HUDEP-2 (cell line): ENCODE results near the gene KHK.
A peak's percentile ranks its signal among the peaks of the same experiment; 100 is the strongest.

ENCODE experiments used
- DNase-seq, 76 experiments: peaks; one replicate each; lab custom pipeline; 2025; ENCODE audit not compliant: unreplicated experiment in 76 of 76; lab: John Stamatoyannopoulos, UW

The KHK gene

DNA sequence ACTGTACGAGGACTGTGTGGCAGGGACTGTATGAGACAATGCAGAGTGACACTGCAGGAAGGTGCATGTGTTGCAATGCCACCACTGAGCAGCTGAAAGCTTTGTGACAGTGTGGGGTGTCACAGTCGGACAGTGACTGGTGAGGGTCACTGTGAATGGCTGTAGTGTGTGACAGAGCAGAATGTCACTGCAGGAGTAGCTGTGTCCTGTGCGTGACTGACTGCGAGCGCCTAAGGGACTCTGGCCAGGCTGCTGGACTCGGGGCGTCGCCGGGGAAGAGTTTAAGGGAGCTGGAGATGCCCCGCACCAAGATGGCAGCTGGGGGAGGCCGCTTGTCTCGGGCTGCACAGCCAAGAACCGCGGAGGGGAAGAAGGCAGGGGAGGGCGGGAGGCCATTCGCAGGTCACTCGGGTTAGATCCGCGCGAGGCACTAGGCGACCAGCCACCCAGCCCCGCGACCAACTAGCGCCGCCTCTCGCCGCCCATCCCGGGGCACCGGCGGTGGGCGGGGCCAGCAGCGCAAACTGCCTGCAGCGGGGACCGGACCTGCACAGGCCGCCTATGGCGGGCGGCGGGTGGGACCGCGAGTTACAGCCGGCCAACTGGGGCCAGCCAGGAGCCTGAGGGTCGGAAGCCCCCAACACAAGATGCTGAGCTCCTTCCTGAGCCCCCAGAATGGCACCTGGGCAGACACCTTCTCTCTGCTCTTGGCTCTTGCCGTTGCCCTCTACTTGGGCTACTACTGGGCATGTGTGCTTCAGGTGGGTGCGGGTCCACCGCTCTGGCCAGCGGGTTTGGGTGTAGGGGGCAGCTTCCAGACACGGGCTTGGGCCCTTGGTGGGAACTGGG is 37.0 kb downstream of the KHK start, which contains the start of gene ABHD1:
TSS of gene ABHD1 (plus strand) at position 514 of the 849 bp plus-strand sequence. CDS start at position 648, 134 bp downstream.
- DNase-seq = peak in 26 of 76 experiments; percentile 8 to 65 (median 28)

DNA sequence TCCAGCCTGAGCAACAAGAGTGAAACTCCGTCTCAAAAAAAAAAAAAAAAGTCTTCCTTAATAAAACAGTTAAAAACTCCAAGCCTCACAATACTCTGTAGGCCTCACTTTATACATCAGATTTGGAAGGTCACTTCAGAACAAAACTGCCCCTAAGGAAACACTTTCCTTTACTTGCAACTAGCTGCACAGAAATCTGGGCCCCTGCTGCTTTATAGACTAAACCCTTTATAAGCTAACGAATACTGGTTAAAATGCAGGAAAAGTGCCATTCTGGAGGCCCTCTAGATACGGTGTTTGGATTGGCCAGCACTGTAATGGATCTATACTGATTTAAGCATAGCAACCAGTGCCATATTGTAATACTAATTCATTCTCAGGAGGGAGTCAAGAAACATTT is 38.5 kb downstream of the KHK start:
- DNase-seq = no peak

DNA sequence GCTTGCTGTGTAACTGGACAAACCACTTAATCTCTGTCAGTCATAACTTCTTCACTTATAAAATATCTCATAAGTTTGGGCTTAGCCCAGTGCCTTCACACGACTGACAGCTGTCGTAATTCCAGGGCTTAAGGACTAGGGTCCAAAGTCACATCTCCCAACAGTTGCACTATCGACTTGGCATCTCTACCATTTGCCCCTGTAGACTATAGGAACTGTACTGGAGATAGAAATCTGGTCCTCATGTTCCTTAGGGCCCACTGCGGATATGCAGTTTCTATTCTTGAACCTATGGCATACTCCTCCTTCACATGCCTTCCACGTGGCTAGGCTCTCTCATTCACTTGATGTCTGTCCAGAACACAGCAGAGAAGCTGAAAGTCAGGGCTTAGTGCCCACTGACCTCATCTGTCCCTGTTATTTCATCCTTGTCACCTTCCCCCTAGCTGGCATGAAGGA is 39.7 kb downstream of the KHK start:
- DNase-seq = no peak

DNA sequence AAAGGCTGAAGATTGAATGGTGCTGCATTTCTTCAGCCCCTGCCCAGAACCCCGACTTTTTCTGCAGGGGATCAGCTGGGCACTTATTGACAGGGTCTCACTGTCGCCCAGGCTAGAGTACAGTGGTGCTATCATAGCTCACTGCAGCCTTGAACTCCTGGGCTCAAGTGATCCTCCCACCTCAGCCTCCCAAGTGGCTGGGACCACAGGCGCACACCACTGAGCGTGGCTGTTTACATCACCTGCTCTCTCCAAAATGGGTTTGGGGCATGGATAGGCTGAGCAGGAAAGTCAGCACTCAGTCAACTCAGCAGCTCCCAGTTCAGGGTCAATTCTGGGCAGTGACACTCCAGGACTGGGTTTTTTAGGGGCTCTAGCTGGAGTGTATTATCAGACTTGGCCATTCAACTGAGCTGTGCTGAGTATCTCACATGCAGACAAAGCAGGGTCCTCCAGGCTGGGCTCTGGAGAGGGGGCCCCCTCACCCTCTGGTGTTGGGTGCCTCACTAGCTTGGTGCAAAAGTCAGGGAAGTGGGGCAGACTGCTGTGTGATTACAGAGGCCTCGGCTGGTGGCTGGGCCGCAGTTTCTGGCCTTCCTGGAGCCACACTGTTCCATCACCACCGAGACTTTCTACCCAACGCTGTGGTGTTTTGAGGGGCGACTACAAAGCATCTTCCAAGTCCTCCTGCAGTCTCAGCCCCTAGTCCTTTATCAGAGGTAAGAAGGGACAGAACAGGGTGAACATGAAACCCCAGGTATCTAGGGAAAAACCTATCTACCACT is 41.5 kb downstream of the KHK start:
- no peak for DNase-seq

DNA sequence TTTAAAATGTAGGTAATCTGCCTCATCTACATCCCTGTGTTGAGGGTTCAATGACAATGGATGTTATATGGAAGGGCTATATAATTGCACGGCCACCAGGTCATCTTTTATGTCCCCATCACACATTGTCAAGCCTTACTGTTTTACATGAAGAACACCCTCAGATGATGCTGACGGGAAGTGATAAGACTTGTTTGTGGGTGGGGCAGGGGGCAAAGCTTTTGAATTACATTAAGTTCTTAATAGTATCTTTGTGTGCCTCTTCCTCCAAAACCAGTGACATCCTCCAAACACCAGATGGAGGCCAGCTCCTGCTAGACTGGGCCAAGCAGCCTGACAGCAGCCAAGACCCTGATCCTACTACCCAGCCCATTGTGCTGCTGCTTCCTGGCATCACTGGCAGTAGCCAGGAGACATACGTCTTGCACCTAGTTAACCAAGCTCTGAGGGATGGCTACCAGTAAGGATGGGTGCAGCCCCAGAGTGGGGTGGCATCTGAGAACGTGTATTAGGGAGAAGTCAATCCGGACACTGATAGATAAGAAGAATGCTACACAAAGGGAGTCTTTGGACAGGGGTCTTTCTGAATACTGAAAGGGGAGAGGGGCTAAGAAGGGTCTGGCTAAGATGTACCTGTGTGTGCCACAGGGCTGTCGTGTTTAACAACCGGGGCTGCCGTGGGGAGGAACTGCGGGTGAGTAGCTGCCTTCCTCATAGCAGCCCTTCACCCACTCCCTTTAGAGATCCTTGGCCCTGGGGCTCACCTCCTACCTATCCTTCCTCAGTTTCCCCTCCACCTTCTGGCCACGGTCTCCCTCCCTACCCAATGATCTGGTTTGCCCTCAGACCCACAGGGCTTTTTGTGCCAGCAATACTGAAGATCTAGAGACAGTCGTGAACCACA is 42.3 kb downstream of the KHK start:
- DNase-seq = peak in 1 of 76 experiments; percentile 9

DNA sequence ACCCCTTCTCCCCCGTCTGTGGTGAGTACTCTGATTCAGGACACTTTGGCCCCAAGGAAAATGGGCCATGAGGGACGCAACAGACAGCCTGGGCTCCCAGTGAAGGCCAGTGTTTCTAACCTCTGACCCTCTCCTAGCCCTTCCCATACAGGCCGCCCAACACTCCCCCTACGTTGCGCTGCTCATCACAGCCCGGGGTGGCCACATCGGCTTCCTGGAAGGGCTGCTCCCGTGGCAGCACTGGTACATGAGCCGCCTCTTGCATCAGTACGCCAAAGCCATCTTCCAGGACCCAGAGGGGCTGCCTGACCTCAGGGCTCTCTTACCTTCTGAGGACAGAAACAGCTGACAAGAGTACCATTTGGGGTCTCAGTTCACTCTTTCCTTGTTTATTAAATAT is 43.8 kb downstream of the KHK start:
- no peak for DNase-seq

DNA sequence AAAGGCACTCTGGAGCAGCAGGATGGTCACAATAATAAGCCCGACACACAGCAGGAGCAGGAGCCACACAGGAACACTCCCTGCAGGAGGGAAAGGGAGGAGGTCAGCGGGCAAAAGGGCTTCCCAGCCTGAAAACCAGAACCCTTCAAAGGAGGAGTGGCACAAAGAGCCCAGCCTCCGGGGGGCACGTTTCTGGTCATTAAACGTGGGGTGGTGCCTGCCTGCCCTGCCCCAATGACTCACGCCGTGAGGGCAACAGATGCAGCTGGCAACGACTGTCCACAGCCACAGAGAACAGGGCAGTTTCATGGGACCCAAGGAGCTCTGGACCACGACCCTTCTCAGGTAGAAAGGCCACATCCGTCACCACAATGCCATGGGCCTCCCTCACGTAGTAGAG is 44.9 kb downstream of the KHK start:
- DNase-seq = no peak

GRCh38 chr2:27133195-27133875 is 46.8 kb downstream of the KHK start:
- peak in 15 of 76 experiments; percentile 4 to 26 (median 9) for DNase-seq

GRCh38 chr2:27133905-27134780 is 47.6 kb downstream of the KHK start, which contains the start of gene PREB:
Gene PREB (minus strand): TSS chr2:27134636. CDS start chr2:27134421, 215 bp downstream.
- DNase-seq = peak in 74 of 76 experiments; percentile 35 to 97 (median 93)

DNA sequence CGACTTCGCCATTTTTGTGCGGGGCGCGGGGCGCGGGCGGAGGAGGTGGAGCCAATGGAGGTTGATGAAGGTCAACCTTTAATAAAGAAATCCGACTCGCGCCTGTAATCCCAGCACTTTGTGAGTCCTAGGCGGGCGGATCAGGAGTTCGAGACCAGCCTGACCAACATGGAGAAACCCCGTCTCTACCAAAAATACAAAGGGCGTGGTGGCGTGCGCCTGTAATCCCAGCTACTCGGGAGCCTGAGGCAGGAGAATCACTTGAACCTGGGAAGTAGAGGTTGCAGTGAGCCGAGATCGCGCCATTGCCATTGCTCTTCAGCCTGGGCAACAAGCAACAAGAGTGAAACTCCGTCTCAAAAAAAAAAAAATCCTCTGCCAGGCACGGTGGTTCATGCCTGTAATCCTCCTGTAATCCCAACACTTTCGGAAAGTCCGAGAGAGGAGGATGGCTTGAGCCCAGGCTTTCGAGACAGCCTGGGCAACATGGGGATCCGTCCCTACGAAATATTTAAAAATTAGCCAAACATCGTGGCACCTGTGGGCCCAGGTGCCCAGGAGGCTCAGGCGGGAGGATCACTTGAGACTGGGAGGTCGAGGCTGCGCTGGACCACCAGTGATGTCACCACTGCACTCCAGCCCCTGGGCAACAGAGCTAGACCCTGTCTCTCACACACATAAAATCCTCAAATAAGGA is 48.4 kb downstream of the KHK start:
- DNase-seq = no peak

GRCh38 chr2:27135478-27135955 is 48.9 kb downstream of the KHK start:
- no peak for DNase-seq

DNA sequence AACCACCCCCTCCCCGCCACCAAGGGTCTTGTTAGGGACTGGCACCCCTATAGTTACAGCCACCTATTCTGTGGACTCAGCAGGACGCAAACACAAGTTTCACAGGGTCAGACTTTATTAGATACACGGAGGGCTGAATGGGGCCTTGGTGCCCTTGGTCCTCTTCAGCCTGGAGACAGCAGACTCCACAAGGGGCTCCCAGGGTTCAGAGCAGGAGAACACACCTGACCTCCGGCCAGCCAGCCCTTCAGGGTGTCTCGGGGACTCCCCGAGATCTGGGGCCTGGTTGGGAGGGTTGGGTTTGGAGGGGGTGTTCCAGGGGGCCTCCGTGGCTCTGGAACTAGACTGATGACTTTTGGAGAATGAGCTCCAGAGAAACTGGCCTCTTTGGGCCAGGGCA is 50.2 kb downstream of the KHK start:
- no peak for DNase-seq

GRCh38 chr2:27137322-27137935 is 50.9 kb downstream of the KHK start:
- DNase-seq = no peak

- no peak for DNase-seq
These were observed 51.5 kb downstream of the KHK start for GRCh38 chr2:27138111-27138510.

- no peak for DNase-seq
These were observed 52.7 kb downstream of the KHK start, which contains the start of gene PRR30 for GRCh38 chr2:27139310-27139709. Gene PRR30 (minus strand): TSS chr2:27139410. CDS start chr2:27138329, 1,081 bp downstream.

- no peak for DNase-seq
These were observed 56.7 kb downstream of the KHK start for GRCh38 chr2:27143285-27143684.

DNA sequence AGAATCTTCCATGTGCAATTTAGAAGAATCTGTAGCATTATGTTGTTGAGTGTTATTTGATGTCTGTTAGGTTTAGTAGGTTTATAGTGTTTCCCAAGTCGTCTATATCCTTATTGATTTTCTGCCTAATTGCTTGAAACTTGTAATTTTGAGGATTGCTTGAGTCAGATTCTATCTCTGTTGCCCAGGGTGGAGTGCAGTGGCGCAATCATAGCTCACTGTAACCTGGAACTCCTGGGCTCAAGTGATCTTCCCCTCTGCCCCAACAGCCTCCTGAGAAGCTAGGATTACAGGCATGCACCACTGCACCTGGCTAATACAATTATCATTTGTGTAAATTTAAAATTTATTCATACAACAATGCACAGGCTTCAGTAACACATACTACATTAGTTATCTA is 59.1 kb downstream of the KHK start:
- DNase-seq = no peak

GRCh38 chr2:27147935-27148334 is 61.4 kb downstream of the KHK start:
- no peak for DNase-seq
